Measurements from ENCODE around the gene EGLN2.
"Not testable (repeated sequence)": the region's sequence is repeated elsewhere in the genome, so short reads cannot be mapped to it uniquely, and the experiment has no call there.

Gene EGLN2

DNA sequence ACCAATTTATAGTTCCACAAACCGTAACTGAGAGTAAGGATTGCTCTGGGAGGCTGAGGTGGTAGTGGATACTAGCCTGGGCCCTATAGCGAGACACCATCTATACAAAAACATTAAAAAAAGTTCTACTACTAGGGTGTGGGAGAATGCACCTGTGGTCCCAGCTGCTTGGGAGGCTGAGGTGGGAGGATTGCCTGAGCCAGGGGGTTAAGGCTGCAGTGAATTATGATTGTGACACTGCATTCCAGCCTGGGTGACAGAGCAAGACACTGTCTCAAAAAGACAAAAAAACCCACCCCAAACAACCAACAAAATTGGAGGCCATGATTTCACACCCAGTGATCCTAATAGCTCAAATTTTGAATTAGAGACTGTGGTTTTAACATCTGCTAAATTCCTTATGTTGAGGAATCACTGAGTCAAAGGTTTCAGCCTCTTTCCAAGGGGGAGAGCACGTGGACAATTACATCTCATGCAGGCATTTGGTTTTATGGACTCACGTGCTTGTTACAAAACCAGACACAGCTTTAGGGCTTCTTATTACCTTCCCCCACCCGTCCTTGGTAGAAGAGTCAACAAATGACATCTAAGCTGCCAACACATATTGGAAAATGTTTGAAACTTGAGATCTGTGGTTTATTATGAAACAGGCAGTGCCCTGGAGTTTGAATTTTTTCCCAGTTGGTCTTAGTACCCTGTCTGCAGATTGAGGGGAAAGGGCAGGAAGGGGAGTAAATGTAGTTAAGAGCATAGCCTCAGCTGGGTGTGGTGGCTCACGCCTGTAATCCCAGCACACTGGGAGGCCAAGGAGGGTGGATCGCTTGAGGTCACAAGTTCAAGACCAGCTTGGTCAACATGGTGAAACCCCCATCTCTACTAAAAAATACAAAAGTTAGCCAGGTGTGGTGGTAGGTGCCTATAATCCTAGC, 32.8 kb downstream of the EGLN2 start:
- TF ChIP-seq, protein P1, sequence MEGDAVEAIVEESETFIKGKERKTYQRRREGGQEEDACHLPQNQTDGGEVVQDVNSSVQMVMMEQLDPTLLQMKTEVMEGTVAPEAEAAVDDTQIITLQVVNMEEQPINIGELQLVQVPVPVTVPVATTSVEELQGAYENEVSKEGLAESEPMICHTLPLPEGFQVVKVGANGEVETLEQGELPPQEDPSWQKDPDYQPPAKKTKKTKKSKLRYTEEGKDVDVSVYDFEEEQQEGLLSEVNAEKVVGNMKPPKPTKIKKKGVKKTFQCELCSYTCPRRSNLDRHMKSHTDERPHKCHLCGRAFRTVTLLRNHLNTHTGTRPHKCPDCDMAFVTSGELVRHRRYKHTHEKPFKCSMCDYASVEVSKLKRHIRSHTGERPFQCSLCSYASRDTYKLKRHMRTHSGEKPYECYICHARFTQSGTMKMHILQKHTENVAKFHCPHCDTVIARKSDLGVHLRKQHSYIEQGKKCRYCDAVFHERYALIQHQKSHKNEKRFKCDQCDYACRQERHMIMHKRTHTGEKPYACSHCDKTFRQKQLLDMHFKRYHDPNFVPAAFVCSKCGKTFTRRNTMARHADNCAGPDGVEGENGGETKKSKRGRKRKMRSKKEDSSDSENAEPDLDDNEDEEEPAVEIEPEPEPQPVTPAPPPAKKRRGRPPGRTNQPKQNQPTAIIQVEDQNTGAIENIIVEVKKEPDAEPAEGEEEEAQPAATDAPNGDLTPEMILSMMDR (IDR thresholded peaks at IDR 0.05; ENCODE audit: insufficient read depth, low read depth, low read length, missing control alignments) = no peak
- no peak overlapping the region for H3K4me3 ChIP-seq (ENCODE audit: low read depth, low read length)
- no peak for DNase-seq (ENCODE audit: low read depth)

DNA sequence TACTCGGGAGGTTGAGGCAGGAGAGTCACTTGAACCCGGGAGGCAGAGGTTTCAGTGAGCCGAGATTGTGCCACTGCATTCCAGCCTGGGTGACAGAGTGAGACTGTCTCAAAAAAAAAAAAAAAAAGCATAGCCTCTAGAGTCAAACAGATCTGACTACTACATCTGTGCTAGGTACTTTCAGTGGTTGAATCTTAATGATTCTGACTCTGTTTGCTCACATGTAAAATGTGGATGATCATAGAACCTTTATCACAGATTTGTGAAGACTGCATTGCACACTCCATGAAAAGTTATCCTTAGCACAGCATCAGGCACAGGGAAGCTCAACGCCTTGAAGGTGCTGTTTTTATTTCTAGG, 33.4 kb downstream of the EGLN2 start:
- H3K4me3 ChIP-seq (ENCODE audit: low read depth, low read length); DNase-seq (ENCODE audit: low read depth): not testable (repeated sequence)

DNA sequence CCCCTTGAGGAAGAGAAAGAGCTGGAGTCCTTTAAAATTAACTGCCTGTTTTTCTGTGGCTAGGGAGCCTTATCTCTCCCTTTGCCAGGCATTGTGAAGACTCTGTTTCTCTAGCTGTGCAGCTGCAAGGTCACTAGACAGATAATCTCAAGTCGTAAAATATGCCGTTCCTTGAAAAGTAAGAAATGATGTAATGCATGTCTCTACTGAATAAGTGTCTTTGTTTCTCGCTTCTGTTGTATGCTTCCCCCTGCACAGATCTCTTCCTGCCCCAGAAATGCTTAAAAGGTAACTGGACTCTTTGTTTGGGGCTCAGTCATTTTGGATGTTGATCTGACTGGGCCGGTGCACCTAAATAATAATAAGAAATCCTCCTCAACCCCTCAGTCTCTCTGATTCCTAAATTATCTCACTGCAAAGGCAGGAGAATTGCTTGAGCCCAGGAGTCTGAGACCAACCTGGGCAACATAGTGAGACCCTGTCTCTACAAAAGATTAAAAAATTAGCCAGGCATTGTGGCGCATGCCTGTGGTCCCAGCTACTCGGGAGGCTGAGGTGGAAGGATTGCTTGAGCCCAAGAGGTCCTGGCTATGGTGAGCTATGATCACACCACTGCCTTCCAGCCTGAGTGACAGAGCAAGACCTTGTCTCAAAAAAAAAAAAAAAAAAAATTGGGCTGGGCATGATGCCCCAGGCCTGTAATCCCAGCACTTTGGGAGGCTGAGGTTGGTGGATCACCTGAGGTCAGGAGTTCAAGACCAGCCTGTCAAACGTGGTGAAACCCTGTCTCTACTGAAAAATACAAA, 34.9 kb downstream of the EGLN2 start:
- not testable (repeated sequence) for DNase-seq (ENCODE audit: low read depth); H3K4me3 ChIP-seq (ENCODE audit: low read depth, low read length)

DNA sequence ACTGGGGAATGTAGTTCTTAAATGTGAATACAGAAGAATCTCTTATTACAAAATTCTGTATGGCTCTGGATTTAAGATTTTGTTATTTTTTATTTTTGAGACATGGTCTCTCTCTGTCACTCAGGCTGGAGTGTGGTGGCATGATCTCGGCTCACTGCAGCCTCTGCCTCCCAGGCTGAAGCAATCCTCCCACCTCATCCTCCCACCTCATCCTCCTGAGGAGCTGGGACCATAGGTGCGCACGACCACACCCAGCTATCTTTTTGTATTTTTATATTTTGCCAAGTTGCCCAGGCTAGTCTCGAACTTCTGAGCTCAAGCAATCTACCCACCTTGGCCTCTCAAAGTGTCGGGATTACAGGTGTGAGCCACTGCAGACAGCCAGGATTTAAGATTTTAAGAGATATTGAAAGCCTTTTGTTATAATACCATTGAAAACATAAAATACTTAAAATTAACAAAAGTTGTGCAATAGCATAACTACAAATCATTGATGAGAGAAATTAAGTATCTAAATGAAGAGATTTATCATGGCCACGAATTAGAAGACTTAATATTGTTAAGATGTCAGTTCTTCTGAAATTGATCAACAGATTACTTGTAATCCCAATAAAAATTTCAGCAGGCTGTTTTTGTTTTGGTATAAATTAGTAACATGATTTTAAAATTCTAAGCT, 37.9 kb downstream of the EGLN2 start:
- TF ChIP-seq, protein P1 (IDR thresholded peaks at IDR 0.05; ENCODE audit: insufficient read depth, low read depth, low read length, missing control alignments) = no peak
- no peak for DNase-seq (ENCODE audit: low read depth)
- no peak overlapping the region for H3K4me3 ChIP-seq (ENCODE audit: low read depth, low read length)

DNA sequence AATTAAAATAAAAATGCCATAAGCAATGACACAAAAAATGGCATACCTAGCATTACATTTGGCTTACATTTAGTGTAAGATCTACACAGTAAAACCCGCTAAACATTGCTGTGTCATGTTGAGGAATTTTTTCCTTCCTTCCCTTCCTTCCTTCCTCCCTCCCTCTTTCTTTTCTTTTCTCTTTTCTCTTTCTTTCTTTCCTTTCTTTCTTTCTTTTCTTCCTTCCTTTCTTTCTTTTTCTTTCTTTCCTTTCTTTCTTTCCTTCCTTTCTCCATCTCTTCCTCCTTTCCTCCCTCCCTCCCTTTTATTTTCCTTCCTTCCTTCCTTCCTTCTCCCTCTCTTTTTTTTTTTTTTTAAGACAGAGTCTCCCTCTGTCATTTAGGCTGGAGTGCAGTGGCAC, 39.5 kb downstream of the EGLN2 start:
- not testable (repeated sequence) for DNase-seq (ENCODE audit: low read depth); H3K4me3 ChIP-seq (ENCODE audit: low read depth, low read length)

DNA sequence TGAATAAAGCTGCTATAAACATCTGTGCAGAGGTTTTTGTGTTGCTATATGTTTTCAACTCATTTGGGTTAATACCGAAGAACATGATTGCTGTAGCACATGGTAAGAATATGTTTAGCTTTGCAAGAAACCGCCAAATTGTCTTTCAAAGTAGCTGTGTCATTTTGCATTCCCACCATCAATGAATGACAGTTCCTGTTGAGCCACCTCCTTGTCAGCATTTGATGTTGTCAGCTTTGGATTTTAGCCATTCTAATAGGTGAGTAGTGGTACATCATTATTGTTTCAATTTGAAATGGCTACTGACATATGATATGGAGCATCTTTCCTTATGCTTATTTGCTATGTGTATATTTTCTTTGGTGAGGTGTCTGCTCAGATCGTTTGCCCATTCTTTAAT, 43.0 kb downstream of the EGLN2 start:
- not testable (repeated sequence) for H3K4me3 ChIP-seq (ENCODE audit: low read depth, low read length)

DNA sequence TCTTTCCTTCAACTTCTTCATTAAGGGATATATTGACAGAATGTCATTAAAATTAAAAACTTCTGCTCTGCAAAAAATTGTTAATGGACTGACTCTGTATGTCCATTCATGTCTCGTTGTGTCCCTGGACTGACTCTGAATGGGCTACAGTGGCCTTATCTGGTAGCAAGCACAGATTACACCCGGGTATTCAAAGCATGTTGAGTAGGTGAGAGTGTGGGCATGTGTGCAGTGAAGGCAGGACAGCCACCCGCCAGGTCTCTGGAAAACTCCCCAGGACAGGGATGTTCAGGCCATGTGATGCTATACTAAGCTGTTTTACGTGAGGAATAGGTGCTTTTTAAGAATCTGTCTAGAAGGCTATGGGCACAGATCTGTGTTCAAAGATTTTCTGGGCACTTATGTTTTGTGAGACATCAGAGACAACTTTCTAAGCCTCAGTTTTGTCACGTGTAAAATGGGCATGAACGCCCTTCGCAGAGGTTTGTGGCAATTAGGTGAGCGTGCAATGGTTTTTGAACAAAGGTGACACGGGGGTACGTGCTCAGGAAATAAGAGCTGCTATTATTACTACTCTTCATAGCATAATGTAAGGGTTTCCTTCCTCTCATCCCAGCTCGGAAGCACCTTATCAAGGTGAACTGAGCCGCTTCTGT, 44.1 kb downstream of the EGLN2 start:
- H3K4me3 ChIP-seq (ENCODE audit: low read depth, low read length); DNase-seq (ENCODE audit: low read depth): not testable (repeated sequence)

More for the DNA sequence above, 43.0 kb downstream of the EGLN2 start:
- not testable (repeated sequence) for DNase-seq (ENCODE audit: low read depth)

DNA sequence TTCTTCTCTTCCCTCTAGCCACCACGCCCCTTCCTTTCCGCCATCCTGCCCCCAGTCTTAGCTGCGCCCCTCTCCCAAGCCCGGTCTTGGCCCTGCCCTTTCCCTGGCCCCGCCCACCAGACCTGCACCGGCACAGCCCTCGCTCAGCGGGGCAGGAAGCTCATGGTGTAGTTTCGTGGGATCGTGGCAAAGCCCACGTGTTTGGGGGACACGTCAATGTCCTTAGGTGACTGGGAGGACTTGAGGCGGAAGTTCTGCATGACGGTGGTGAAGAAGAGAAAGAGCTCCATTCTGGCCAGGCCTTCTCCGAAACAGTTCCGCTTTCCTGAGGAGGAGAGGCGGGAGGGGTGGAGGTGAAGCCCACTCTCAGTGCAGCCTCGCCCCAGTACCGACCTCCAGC, 44.7 kb downstream of the EGLN2 start:
- not testable (repeated sequence) for DNase-seq (ENCODE audit: low read depth); H3K4me3 ChIP-seq (ENCODE audit: low read depth, low read length)

DNA sequence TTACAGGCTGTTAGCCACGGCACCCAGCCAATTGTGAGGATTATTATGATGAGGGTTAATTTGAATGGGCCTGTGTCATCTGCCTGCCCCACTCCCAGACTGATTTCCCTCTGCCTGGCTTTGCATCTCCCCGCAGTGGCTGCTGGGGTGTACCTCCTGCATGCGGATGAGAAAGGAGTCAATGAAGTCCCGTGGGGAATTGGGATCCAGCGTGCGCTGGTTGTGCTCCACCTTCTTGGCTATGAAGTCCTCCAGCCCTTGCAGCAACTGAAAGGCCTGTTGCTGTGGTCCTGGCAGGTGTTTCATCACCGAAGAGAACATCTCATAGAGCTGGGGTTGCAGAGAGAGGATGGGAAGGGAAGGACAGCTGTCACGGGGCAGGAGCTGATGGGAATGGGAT, 47.7 kb downstream of the EGLN2 start:
- not testable (repeated sequence) for H3K4me3 ChIP-seq (ENCODE audit: low read depth, low read length); DNase-seq (ENCODE audit: low read depth)

DNA sequence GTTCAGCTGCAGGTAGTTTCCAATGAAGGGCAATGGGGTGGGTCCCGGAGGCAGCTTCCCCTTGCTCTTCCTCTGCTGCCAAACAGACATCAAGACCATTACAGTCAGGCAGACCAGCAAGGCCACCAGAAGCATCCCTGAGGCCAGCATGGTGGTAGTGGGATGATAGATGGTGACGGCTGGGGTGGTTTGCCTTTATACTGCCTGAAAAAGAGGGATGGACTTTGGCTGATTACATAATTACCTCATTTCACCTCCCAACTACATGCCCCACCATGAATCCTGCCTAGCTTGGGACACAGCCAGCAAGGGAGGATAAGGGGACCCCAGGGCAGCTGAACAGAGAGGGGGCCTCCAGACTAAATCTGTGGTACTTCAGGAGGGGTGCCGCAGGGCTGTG, 51.3 kb downstream of the EGLN2 start, which contains the start of gene CYP2A6:
Gene CYP2A6 (minus strand): TSS at position 171 of the 400 bp plus-strand sequence. CDS start 21 bp downstream, at position 150.
- not testable (repeated sequence) for H3K4me3 ChIP-seq (ENCODE audit: low read depth, low read length); DNase-seq (ENCODE audit: low read depth)

DNA sequence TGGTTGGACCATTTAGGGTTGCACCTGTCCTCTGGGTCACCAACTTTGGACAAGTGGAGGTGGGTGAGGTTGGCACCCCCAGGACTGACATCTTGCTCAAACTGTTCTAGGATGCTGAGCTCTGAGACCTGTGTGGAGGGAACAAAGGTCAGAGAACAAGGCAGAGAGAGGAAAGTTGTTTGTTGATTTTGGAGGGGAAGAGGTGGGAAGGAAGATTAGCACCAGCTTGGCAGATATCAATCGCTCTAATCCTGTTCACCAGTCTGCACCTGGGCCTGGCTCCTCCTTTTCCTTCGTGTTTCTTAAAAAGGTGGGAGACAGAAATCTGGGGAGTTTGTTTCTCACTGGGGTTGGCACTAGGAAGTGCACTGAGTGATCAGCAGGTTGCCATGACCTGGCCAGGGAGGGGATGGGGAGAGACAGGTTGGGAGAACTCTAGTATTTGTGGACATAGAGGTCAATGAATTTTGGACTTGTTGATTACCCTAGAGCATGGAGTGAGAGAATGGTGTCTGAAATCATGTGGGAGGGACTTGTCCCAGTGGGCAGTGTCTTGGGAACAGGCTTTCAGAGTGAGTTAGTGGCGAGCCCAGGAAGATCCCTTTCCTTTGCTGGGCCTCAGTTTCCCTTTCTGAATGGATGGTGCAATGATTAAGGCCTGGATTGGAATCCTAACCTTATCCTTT, 53.6 kb downstream of the EGLN2 start:
- not testable (repeated sequence) for H3K4me3 ChIP-seq (ENCODE audit: low read depth, low read length); DNase-seq (ENCODE audit: low read depth)
